K562 (cell line): ENCODE measurements around the gene PDE11A. TPM values are rescaled to one million over a fixed set of nuclear protein-coding genes. Genes with fewer than 3 reads are reported as not detected.
A peak's percentile ranks its signal among the peaks of the same experiment; 100 is the strongest.

Source experiments
- ATAC-seq: fragments of 200-7000 bp; cut with Tn5 transposase; 3 replicates; pipeline ENCODE4 v1.9.1; 2020; ENCODE audit warnings: moderate library complexity
- BruUV-seq: library from RNA; stranded (reverse); fragments of 400-500 nt; replicated peaks from 2 replicates; lab custom pipeline; 2021; lab: Mats Ljungman, UMichigan
- CTCF ChIA-PET: fragments of 300-600 bp; formaldehyde crosslinking; extraction: SDS; loops from one replicate; lab custom pipeline; 2021; ENCODE audit warnings: low intra/inter-chr PET ratio; lab: Yijun Ruan, JAX
- POLR2A ChIA-PET: fragments of 300-600, 350-650 bp; sonication (Branson Sonifier 250); formaldehyde crosslinking; extraction: SDS; loops from one replicate; lab custom pipeline; 2021; ENCODE audit warnings: antibody characterized with exemption, inconsistent platforms; lab: Yijun Ruan, JAX
- DNase-seq, 4 experiments: peaks; one replicate each; pipeline versions ENCODE4 v3.0.0 to v3.0.0-alpha.2; 2011 to 2018; ENCODE audit warnings: low spot score in 3 of 4, mixed read lengths in 3 of 4; ENCODE audit errors: extremely low read depth in 1 of 4
- FAIRE-seq: peaks from 2 replicates; lab custom pipeline; 2011; peaks lifted over from hg19 to GRCh38; lab: Jason Lieb, UNC
- H2AFZ ChIP-seq: 2 replicates; pipeline ENCODE4 v1.6.0; 2011; ENCODE audit warnings: low read depth, low read length, control low read depth, inconsistent platforms
- H3K27ac ChIP-seq: fragments of 200-600 bp; 3 replicates; pipeline ENCODE4 v1.8.0; 2011; ENCODE audit warnings: low read depth, mild to moderate bottlenecking, control low read depth, inconsistent platforms, low read length, moderate library complexity, mixed read lengths; ENCODE audit errors: extremely low read depth
- H3K27me3 ChIP-seq, 2 experiments: fragments of 300-600 bp in 1 of 2; 2 replicates in 1 of 2; 3 replicates in 1 of 2; pipeline versions ENCODE4 v1.6.0 to v1.8.0; 2011; ENCODE audit warnings: inconsistent platforms in 2 of 2, low read length in 2 of 2, mild to moderate bottlenecking in 1 of 2, mixed read lengths in 1 of 2, moderate library complexity in 1 of 2; ENCODE audit not compliant: control insufficient read depth in 2 of 2, insufficient read depth in 2 of 2
- H3K36me3 ChIP-seq: fragments of 300-600 bp; 3 replicates; pipeline ENCODE4 v1.8.0; 2011; ENCODE audit warnings: mild to moderate bottlenecking, low read length, inconsistent platforms; ENCODE audit not compliant: control insufficient read depth, insufficient read depth
- H3K4me1 ChIP-seq, 2 experiments: fragments of 200-600 bp in 1 of 2; replicated peaks in 1 of 2; 2 replicates in 1 of 2; 3 replicates in 1 of 2; pipeline versions ENCODE4 v1.5.1 to v1.8.0; 2011; ENCODE audit warnings: inconsistent platforms in 2 of 2, low read length in 2 of 2, mild to moderate bottlenecking in 1 of 2, mixed read lengths in 1 of 2, moderate library complexity in 1 of 2; ENCODE audit not compliant: control insufficient read depth in 2 of 2, insufficient read depth in 2 of 2
- H3K4me2 ChIP-seq: 2 replicates; pipeline ENCODE4 v1.6.1; 2011; ENCODE audit warnings: low read length, control low read depth, inconsistent platforms, mixed read lengths; ENCODE audit not compliant: insufficient read depth
- H3K4me3 ChIP-seq: fragments of 200-600 bp; sonication (generic), shearing (Covaris generic); 2 replicates; pipeline ENCODE4 v1.5.1; 2016; ENCODE audit warnings: control low read depth, inconsistent platforms
- H3K79me2 ChIP-seq: fragments of 200-600 bp; 3 replicates; pipeline ENCODE4 v1.8.0; 2011; ENCODE audit warnings: low read length, inconsistent platforms; ENCODE audit not compliant: control insufficient read depth, insufficient read depth
- H3K9ac ChIP-seq, 2 experiments: 2 replicates each; pipeline versions ENCODE4 v1.6.0 to v1.6.1; 2011; ENCODE audit warnings: low read depth in 2 of 2, low read length in 2 of 2, control low read depth in 1 of 2, inconsistent platforms in 1 of 2, mild to moderate bottlenecking in 1 of 2, mixed read lengths in 1 of 2; ENCODE audit not compliant: insufficient read depth in 1 of 2
- H3K9me1 ChIP-seq: one replicate; pipeline ENCODE4 v1.6.0; 2011; ENCODE audit warnings: inconsistent platforms, mild to moderate bottlenecking, low read length, moderate library complexity; ENCODE audit not compliant: control insufficient read depth, insufficient read depth
- H3K9me3 ChIP-seq: replicated peaks from 2 replicates; pipeline ENCODE4 v1.5.1; 2011; ENCODE audit warnings: low read depth, low read length, inconsistent platforms; ENCODE audit not compliant: control insufficient read depth, insufficient read depth
- H4K20me1 ChIP-seq: replicated peaks from 2 replicates; pipeline ENCODE4 v1.6.1; 2011; ENCODE audit warnings: low read length, inconsistent platforms, mixed read lengths; ENCODE audit not compliant: control insufficient read depth, insufficient read depth
- CBFA2T2 ChIP-seq: fragments of 450-650 bp; conservative IDR thresholded peaks from 2 replicates; pipeline ENCODE4 v1.6.1; 2017; ENCODE audit warnings: mild to moderate bottlenecking
- WGBS: fragments of 100-300 bp; shearing (Covaris generic); methylation state at CpG from one replicate; pipeline ENCODE4 v1.1.6; 2016; ENCODE audit warnings: low coverage, mixed read lengths; ENCODE audit not compliant: insufficient coverage; ENCODE audit errors: missing lambda C conversion rate; 5-methylcytosine and 5-hydroxymethylcytosine counted together
- in situ Hi-C: fragments of 300-500 bp; cut with MboI; formaldehyde crosslinking; loops from 4 replicates; pipeline ENCODE4 v1.15.0; 2018; ENCODE audit warnings: inconsistent platforms, mixed read lengths
- intact Hi-C: fragments of 100-400 bp; cut with micrococcal nuclease; formaldehyde crosslinking; loops from 2 replicates; pipeline ENCODE4 v1.14.2; 2022
- polyA plus RNA-seq, 8 experiments: library from polyadenylated mRNA; depleted of rRNA in 4 of 8; stranded (reverse) in 5 of 8; unstranded in 3 of 8; fragments of >200 nt; fragmentation: Nextera tagmentation in 2 of 8; fragmentation: Illumina TruSeq in 1 of 8; extraction: Ambion mirVana in 2 of 8; extraction: Trizol in 1 of 8; gene quantifications; 2 replicates each; pipeline versions ENCODE4 v1.2.1 to v1.2.3, GENCODE V29; 2011 to 2014; ENCODE audit warnings: inconsistent platforms in 1 of 8, missing spikeins in 1 of 8
- total RNA-seq, 7 experiments: library from RNA; depleted of rRNA in 6 of 7; stranded (reverse); fragments of >200 nt in 6 of 7; fragmentation: Illumina TruSeq in 2 of 7; extraction: Trizol in 2 of 7; gene quantifications; 2 replicates each; pipeline versions ENCODE4 v1.2.1 to v1.2.3, GENCODE V29; 2011 to 2021; ENCODE audit warnings: low replicate concordance in 1 of 7
- TF ChIP-seq, protein P1 (sequence below): fragments of 450-650 bp; formaldehyde crosslinking; conservative IDR thresholded peaks from 2 replicates; pipeline ENCODE4 v1.4.0; 2022; ENCODE audit warnings: mild to moderate bottlenecking, missing genetic modification characterization
- TF ChIP-seq, protein P2 (sequence below): IDR thresholded peaks from 2 replicates; pipeline ENCODE4 v1.6.1; 2016; ENCODE audit warnings: missing genetic modification characterization, missing compliant biosample characterization

Gene PDE11A
- total and polyA plus RNA-seq, 9 of the 15 experiments (the other 6 are each of a cell fraction or from before 2014, with no cell fraction given) = 3.2 to 22.1 (median 5.7) TPM

DNA sequence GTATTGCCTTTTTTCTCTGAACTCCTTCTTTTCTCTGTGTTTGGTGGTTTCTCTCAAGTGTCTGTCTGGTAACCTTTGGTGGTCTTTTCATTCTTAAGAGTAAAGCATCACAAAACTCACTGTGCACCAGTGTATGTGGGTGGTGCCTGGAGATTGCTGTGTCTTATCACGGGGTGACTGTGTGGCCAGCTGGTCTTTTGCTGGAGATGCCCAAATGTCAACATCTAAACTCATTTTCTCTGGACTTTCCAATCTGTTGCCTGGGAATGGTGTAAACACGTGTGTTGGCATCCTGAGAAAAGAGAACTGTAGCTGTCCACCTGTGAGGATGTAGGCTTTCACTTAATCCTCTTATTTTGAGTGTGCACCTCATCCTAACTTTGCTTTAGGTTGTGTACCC is 356.8 kb downstream of the PDE11A start:
- Histone ChIP-seq H3K27me3 (0 out of 5 replicates have a peak, but pooled peaks cover 0 to 6% of the 10 kb centered on the region in 2 experiments), H3K9ac (no peak overlapping the region), H3K79me2 (no peaks in the 10 kb centered on the region), H3K4me2 (no peak overlapping the region), H3K9me3 (no peaks in the 10 kb centered on the region), H2AFZ (no peak overlapping the region), H3K27ac (no peak overlapping the region)
- FAIRE-seq (peak; percentile 64), ATAC-seq (no peak)
- in situ Hi-C loops = no loop called here
- CTCF ChIA-PET = no interaction called here
- POLR2A ChIA-PET = interaction anchor here (1.2 kb wide), 1 partner anchor 18 kb away, joined by 5 read pairs; no protein-coding TSS in a partner anchor
- TF ChIP-seq, protein P1, sequence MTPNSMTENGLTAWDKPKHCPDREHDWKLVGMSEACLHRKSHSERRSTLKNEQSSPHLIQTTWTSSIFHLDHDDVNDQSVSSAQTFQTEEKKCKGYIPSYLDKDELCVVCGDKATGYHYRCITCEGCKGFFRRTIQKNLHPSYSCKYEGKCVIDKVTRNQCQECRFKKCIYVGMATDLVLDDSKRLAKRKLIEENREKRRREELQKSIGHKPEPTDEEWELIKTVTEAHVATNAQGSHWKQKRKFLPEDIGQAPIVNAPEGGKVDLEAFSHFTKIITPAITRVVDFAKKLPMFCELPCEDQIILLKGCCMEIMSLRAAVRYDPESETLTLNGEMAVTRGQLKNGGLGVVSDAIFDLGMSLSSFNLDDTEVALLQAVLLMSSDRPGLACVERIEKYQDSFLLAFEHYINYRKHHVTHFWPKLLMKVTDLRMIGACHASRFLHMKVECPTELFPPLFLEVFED = no peak
- 0 out of 2 replicates have a peak, but pooled peaks have one; percentile 14 for TF ChIP-seq CBFA2T2
- TF ChIP-seq, protein P2, sequence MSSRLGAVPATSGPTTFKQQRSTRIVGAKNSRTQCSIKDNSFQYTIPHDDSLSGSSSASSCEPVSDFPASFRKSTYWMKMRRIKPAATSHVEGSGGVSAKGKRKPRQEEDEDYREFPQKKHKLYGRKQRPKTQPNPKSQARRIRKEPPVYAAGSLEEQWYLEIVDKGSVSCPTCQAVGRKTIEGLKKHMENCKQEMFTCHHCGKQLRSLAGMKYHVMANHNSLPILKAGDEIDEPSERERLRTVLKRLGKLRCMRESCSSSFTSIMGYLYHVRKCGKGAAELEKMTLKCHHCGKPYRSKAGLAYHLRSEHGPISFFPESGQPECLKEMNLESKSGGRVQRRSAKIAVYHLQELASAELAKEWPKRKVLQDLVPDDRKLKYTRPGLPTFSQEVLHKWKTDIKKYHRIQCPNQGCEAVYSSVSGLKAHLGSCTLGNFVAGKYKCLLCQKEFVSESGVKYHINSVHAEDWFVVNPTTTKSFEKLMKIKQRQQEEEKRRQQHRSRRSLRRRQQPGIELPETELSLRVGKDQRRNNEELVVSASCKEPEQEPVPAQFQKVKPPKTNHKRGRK (tag) = 0 out of 2 replicates have a peak, but pooled peaks have one; percentile 4
- TF ChIP-seq, all 486 proteins: peak for 2
- H3K36me3 ChIP-seq = no peaks in the 10 kb centered on the region
- no peaks in the 10 kb centered on the region for H3K9me1 ChIP-seq
- no peaks in the 10 kb centered on the region for H4K20me1 ChIP-seq
- 3% methylated on average over 2 of the region's 2 CpGs for WGBS
- peaks cover 0 to 3% of the 10 kb centered on the region in 2 experiments; a peak in 1 of 5 replicates for H3K4me1 ChIP-seq
- intact Hi-C loops = no loop called here
- DNase-seq = no peak
- H3K4me3 ChIP-seq = no peak overlapping the region
- no TSS peak for BruUV-seq
